Stimulated activated CD4-positive, alpha-beta T cell treated with anti-CD3 and anti-CD28 coated beads, Interleukin-15, amount 100 ng/mL, for 48 hours (primary cell): ENCODE data around the gene DNMT3A.

Experiments used
- DNase-seq, 2 donors: peaks; one replicate each; pipeline ENCODE4 v3.0.0-alpha.2; 2020; ENCODE audit warnings: low read depth in 2 of 2

DNMT3A gene

DNA sequence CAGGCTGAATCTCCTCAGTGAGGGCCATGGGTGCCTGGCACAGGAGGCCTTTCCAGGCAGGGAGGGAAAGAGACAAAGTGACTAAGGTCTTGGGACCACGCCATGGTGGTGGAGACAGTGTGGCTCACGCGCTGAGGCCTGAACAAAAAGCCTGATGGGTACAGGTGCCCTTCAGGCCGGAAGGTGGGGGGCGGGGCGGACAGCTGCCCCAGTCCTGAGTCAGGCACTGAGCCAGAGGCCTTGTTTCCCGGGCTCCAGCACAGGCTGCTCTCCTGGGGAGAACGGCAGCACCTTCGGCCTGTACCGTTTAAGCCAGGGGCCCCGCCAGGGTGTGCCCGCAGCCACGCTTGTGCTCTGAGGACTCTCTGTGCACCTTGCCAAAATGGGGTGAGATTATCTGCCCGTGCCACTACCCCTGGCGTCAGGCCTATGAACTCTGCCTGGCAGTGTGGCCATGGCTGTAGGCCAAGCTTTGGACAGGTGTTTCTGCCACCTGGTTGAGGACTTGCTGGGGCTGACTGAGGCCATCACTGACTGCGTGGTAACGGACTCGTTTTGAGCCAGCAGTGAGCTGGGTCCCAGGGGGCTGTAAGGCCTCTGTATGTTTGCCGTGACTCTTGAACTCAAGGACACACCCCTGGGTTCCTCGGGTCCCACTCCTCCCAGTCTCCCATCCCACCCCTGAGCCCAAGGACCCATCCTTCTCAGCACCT, 31.7 kb upstream of the DNMT3A start:
- DNase-seq: no peak

- no peak for DNase-seq
These were observed 30.9 kb upstream of the DNMT3A start for GRCh38 chr2:25372405-25373268.

- no peak for DNase-seq
These were observed 29.8 kb upstream of the DNMT3A start for GRCh38 chr2:25371253-25372241.

- no peak for DNase-seq
These were observed 28.2 kb upstream of the DNMT3A start for GRCh38 chr2:25369876-25370275.

DNA sequence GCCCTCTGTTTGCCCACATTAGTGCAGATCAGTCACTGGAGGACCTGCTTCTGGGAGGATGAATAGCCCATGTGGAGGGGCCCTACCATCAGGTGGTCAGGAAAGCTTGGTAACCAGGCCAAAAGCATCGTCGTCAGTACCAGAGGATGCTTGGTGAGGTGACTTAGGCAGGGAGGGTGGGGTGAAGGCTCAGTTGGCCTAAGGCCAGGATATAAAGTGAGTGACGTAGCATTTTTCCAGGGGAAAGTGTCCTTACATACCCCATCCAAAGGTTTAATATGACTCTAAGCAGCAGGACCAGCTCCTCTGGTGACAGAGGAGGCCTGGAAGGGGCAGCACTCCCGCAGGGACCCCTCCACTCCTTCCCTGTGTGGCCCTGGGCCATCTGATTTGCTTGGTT, 27.7 kb upstream of the DNMT3A start:
- no peak for DNase-seq

GRCh38 chr2:25368660-25369059, 26.9 kb upstream of the DNMT3A start:
- no peak for DNase-seq

GRCh38 chr2:25367296-25367695, 25.6 kb upstream of the DNMT3A start:
- no peak for DNase-seq

DNA sequence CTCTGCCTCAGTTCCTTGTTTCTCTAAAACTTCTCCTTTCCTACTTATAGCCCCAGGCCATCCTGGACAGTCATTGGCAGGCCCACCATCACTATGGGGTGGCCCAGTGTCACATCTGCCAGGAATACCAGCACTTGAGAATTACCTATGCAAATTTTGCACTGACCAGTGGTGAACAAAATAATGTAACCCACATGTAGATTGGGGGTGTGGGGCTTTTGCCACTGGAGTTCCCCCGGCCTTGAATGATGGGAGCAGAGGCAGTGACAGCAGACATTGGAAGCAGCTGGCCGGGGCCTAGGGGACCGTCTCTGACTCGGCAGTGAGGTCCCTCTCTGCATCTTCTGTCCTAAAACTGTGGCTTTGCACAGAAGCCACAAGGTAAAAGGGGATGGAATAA, 24.9 kb upstream of the DNMT3A start:
- DNase-seq: no peak

DNA sequence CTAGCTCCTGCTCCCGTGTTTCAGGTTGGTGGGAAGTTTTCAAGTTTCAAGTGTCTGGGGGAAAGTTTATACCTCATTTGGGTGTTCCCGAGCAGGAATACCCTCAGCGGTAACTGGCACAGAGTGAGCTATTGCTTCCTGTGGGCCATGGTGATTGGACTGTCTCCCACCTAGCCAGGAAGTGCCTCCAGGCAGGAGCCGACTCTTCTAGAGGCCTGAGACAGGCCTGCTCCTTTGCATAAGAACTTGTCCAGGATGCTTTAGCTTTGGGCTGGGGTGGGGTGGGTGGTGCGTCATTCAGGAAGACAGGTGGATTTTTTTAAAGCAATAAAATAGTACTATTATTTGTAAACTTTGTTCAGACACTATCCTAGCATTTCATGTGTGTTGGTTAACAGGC, 23.5 kb upstream of the DNMT3A start:
- DNase-seq: no peak

GRCh38 chr2:25363733-25364132, 22.0 kb upstream of the DNMT3A start:
- DNase-seq: no peak

GRCh38 chr2:25362434-25363145, 20.9 kb upstream of the DNMT3A start:
- DNase-seq: no peak

DNA sequence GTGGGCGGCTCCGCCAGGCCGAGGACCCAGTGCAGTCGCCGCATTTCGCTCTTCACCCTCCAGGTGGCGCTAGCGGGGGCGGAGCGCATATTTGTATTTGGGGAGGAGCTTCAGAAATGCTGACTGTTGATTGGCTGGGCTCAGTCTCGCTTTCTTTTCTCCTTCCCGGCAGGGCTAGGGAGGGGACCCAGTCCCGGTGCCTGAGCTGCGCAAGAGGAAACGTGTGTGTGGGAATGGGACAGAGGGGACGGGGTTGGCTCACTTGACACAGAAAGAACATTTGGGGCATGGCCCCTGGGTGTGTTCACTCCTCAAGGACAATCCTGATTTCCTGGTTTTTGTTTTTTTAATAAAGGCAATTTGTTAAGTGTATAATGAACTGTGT, 20.3 kb upstream of the DNMT3A start:
- DNase-seq: peak; percentile 88 to 91

- no peak for DNase-seq
These were observed 19.7 kb upstream of the DNMT3A start for GRCh38 chr2:25361261-25362048.

DNA sequence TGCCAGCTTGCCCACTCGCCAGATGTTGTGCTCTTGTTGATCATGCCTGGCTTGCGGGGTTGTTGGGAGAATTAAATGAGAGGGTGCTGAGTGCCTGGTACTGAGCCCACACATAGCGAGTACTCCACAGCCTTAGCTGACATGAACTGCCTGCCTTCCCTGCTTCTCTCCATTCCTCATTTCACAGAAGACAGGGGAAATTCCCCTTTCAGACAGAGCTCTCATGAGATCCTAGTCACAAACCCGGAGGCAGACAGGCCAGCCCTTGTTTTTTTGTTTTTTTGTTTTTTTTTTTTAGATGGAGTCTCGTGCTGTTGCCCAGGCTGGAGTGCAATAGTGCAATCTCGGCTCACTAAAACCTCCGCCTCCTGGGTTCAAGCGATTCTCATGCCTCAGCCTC, 17.1 kb upstream of the DNMT3A start:
- DNase-seq: no peak

GRCh38 chr2:25358249-25358815, 16.6 kb upstream of the DNMT3A start:
- no peak for DNase-seq

DNA sequence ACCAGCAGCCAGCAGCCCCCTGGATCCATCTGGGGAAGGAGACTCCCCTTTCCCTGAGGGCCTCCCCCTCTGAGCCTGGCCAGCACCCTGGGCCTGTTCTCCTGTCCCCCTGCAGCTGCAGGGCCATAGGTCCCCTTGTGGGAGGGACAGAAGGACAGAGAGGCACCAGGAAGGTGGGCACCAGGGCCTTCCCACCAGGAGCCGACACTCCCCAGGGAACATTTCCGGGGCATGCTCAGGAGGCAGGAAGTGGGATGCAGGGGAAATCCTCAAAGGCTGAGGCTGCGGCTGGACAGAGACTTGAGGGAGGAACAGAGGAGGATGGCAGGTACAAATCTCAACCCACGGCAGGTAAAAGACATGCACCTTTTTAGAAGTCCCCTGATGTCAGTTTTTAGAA, 14.4 kb upstream of the DNMT3A start:
- DNase-seq: no peak

- DNase-seq: no peak
These were observed 13.5 kb upstream of the DNMT3A start for GRCh38 chr2:25355270-25355669.

DNA sequence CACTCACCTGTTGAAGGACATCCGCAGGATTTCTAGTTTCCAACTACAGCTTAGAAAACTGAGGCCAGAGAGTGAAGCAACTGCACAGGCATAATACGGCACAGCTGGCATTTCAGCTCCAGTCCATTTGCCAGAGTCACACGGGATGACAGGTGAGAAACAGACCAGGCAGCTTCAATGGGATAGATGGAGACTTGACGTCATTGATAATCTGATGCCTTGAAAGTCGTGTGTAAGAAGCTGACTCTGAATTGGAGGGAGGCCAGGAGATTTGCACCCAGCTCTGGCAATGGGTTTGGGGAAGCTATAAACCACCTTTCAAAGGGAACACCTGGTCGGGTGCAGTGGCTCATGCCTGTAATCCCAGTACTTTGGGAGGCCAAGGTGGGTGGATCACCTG, 12.4 kb upstream of the DNMT3A start:
- DNase-seq: no peak

GRCh38 chr2:25349397-25349796, 7.7 kb upstream of the DNMT3A start:
- DNase-seq: no peak

DNA sequence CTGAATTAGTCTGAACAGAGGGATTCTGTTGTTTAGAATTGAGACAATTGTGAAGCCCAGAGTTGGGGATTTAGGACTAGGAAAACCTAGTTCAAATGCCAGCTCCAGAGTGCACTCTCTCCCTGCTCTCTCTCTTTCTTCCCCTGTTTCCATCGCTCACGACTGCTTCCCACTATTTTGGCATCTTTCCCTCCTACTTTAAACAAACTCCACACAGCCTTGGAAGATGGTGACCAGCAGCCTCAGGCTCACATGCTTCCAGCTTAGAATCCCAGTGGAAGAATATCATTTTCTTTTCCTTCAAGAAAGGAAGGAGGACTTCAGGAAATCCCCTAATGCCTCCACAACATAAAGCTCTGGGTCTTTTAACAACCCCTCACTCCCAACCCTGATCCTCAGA, 6.1 kb upstream of the DNMT3A start:
- DNase-seq: no peak
